Activated T-cell treated with anti-CD3 and anti-CD28 coated beads for 48 hours (primary cell): ENCODE data around the gene ZSCAN21.
"Not testable (repeated sequence)": the region's sequence is repeated elsewhere in the genome, so short reads cannot be mapped to it uniquely, and the experiment has no call there.

Experiments
- DNase-seq: peaks from one replicate; pipeline ENCODE4 v3.0.0-alpha.2; 2020; ENCODE audit warnings: low read depth

Gene ZSCAN21

DNA sequence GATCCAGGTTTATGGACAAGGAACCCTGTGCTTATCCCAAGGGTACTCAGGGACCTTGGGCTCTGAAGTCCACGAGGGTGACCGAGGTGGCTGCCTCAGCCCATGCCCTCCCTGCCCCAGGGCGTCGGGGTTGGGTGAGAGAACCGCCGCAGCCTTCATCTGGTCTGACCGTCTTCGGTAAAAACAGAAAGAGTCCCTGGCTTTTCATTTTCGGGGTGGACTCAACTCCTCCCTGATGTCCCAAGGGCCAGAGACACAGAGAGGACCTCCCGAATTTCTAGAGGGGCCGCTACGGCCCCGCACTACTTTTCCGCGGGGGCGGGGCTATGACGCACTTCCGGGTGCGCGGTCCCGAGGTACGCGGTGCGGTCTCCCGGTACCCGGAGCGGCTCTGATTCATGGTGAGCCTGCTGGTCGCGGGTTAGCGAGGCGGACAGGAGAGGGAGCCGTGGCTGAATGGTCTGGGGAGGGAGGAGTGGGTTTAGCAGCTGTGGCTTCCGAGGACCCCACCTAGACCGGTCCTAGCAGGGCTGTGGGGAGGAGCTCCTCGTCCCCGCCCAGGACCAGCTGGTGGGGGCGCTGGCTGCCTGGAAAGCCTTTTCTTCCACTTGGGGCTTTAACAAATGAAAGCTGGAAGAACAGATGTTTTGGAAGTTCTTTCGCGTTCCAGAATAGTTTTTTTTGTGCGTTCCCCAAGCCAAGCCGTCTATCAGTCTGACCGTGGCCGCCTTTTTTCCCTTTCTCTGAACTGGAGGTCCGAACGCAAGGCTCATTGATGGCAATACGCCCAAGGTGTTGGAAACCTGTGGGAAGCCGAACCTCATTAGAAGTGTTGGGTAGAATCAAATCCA is at the start of gene ZSCAN21:
Gene ZSCAN21 (plus strand): TSS at position 334 of the 851 bp plus-strand sequence. CDS start 7,233 bp downstream, outside the sequence.
- DNase-seq, result peak; percentile 80

DNA sequence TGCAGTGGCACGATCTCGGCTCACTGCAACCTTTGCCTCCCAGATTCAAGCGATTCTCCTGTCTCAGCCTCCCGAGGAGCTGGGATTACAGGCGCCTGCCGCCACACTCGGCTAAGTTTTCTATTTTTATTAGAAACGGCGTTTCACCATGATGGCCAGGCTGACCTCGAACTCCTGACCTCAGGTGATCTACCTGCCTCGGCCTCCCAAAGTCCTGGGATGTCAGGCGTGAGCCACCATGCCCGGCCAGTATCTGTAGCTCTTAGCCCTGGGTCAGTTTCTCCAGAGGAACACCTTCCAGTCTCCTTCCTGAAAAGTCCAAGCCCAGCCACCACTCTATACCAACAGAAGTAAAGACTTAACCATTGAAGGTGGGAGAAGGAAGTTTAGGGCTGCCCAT is 49.3 kb upstream of the ZSCAN21 start:
- DNase-seq, result no peak

DNA sequence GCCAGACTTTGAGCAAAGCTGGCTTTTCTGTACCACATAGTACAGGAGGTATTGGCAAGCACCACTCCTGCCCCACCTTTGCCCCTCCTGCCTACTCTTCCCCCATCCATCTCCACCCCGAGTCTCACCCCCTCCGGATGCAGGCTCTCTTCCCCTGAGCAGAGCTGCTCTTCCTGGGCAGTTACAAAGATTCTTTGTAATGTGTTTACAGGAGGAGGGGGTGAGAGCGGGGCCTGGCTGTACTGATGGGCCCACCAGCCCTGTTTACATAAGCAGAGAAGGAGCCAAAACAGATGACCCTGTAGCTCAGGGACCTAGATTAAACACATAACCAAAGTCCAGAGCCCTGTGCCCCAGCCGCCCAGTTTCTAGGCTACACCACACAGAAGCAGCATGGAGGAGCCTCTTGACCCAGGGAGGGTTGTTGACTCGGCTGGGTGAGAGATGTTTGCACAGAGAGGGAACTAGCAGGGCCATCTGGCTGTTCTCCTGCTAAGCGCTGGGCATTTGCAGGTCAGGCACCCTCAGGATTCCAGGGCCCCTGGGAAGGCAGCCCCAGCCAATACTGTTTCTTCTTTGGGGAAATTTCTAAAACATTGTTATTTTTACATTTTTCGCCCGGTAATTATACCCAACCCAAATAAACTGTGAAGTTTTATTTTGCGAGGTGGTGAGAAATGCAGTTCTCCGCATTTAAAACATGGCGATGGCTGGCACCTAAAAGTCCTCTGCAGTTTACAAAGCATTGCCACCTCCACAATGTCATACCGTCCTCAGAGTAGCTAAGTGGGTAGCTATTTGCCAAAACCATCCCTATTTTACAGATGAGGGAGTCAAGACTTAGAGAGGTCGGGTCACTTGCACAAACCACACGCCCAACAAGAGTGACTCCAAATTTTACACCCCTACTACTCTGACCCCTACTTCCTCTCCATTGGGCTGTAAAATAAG is 45.6 kb upstream of the ZSCAN21 start:
- DNase-seq, result no peak

GRCh38 chr7:100007887-100008286 is 41.7 kb upstream of the ZSCAN21 start:
- no peak for DNase-seq

DNA sequence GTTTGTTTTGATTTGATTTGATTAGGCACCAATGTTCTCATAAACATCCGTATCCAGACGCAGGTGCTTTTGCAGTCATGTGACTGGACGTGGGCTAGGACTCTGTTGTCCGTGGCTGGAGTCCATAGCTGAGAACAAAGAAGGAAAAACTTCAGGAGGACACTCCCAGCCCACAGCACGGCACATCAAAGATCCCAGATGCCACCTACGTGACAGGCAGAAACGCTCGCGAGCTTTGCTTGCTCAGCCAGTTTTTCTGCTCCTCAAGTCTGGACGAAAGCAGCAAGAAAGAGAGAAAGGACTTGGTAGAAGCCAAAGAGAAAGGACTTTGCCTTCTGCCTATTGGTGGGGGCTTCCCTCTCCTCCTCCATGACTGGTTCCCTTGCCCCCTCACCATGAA is 41.0 kb upstream of the ZSCAN21 start:
- DNase-seq, result no peak

- DNase-seq, result not testable (repeated sequence)
Observed at GRCh38 chr7:100009952-100010351, 39.6 kb upstream of the ZSCAN21 start.

- no peak for DNase-seq
Observed at GRCh38 chr7:100010901-100011300, 38.7 kb upstream of the ZSCAN21 start.

- DNase-seq, result no peak
Observed at GRCh38 chr7:100011516-100011915, 38.1 kb upstream of the ZSCAN21 start.

GRCh38 chr7:100012385-100013327 is 36.9 kb upstream of the ZSCAN21 start:
- DNase-seq, result not testable (repeated sequence)

GRCh38 chr7:100013328-100013676 is 36.3 kb upstream of the ZSCAN21 start:
- DNase-seq, result peak; percentile 25

DNA sequence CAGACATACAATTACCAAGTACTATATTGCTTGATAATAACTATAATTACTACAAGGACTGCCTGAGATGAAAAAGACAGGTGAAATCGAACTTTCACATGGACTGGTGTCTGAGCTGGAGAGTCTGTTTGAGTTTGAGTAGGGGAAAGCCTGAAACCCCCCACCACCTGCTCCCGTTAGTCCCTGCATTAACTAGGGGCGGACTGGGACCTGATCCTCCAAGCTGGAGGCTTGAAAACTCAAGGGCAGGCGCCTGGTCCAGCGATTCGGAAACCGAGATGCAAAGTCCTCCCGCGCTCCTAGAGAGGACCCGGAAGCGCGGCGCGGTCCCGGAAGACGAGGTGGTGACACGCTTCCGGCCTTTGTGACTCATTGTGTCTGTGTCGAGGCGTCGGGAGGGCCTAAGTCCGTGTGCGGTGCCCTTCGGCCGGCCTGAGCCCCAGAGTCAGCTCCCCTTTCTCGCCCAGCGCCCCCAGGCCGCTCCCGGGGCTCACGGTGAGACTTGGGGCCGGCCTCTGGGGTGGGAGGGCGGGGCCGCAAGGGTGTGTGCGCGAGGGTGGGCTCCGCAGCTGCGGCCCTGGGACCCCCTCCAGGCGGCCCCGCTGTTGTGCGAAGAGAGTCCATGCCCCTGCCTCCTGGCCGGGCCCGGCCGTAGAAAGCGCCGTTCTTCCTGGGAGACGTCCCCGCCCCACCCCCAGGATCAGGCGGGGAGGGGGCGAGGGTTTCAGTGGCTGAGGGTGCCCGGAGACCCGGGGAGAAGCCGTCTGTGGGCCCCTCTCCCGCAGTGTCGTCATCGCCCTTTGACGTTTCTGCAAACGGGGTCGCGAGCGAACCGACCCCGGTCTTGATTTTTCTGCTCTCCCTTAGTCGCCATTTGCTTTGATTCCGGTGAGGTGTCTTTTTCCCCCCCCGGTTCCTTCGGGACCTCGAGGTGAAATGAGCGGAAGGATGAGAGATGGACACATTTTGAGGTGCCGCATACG is 34.1 kb upstream of the ZSCAN21 start, which contains the start of gene ZKSCAN1:
Gene ZKSCAN1 (plus strand): TSS at position 365 of the 983 bp plus-strand sequence. CDS start 7,911 bp downstream, outside the sequence.
- DNase-seq, result peak; percentile 80

DNA sequence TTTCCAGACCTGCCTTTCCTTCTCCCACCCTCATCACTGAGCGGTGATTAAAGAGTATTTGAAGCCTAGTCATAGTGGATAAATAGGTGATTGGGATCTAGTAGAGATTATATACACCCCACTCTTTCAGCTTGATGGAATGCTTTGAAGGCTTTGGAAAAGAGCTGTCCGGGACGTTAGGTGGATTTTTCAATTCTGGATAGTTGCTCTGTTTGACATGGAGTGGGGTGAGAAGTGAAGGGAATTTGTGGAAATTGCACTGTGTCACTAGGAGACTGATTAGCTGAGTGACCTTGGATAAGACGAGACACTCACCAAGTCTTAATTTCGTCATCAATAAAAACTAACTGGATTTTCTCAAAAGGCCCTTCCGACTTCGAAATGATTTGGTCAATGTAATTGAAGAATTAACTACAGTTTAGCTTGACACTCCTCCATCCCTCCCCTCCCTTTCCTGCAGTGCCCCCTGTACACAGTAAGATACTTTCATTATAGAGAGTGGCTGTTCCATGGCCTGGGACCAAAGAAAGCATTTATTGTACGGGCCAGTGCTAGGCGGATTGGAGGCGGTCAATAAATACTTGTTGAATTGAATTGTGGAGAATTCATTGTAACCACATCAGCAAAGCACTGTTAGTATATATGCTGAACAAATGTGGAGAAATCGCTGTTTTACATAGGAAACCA is 33.2 kb upstream of the ZSCAN21 start:
- no peak for DNase-seq

- DNase-seq, result no peak
Observed at GRCh38 chr7:100017300-100017699, 32.3 kb upstream of the ZSCAN21 start.

GRCh38 chr7:100017875-100018274 is 31.7 kb upstream of the ZSCAN21 start:
- DNase-seq, result no peak

- DNase-seq, result no peak
Observed at GRCh38 chr7:100019908-100020307, 29.7 kb upstream of the ZSCAN21 start.

DNA sequence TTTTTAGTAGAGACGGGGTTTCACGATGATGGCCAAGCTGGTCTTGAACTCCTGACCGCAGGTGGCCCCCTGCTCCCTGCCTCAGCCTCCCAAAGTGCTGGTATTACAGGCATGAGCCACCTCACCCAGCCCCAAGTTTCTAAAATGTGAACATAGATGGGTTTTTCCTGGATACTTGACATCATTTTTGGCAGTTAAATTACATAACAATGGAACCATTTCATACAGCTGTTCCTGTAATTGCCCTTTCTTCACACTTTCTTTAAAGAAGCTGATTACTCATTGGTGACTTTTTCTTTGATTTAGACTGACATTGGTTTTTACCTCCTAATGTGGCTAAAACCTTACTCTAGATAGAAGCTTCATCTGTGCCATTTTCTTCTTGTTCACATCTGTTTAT is 28.3 kb upstream of the ZSCAN21 start:
- DNase-seq, result no peak

DNA sequence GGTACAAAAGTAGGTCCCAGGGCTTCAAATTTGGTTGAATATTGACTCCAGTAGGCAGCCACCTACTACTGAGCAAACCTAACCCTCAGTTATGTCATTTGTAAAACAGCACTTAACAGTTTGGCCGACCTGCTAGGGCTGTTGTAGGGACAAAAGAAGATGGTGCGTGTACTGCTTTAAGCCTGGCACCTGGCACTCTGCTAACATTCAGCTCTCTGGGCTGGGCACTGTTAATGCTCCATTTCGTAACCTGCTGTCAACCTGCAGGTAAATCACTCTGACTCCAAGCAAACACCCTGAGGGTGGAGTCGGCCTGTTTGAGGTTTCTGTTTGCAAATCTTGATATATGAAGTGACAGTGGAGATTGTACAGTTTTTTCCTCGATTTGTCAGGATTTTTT is 27.0 kb upstream of the ZSCAN21 start:
- DNase-seq, result no peak

DNA sequence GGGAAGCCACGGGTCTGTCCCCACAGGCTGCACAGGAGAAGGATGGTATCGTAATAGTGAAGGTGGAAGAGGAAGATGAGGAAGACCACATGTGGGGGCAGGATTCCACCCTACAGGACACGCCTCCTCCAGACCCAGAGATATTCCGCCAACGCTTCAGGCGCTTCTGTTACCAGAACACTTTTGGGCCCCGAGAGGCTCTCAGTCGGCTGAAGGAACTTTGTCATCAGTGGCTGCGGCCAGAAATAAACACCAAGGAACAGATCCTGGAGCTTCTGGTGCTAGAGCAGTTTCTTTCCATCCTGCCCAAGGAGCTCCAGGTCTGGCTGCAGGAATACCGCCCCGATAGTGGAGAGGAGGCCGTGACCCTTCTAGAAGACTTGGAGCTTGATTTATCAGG is 26.0 kb upstream of the ZSCAN21 start:
- DNase-seq, result no peak

GRCh38 chr7:100024020-100024619 is 25.5 kb upstream of the ZSCAN21 start:
- no peak for DNase-seq
